A673 (cell line): ENCODE measurements around the gene S100A10.

Experiments
- CTCF ChIP-seq: fragments of 300-800, 200-600 bp; sonication (generic); conservative IDR thresholded peaks from 2 replicates; pipeline ENCODE4 v1.5.1; 2017; ENCODE audit warnings: low read depth, mild to moderate bottlenecking, antibody characterized with exemption, low read length, moderate library complexity, mixed read lengths
- EZH2 ChIP-seq: fragments of 200-600 bp; sonication (generic); IDR thresholded peaks from 2 replicates; pipeline ENCODE4 v1.6.1; 2017; ENCODE audit warnings: borderline replicate concordance, low read depth, mild to moderate bottlenecking, mixed read lengths, antibody characterized with exemption, low read length; ENCODE audit not compliant: poor library complexity, severe bottlenecking

GRCh38 chr1:151944126-151944856 lies 49.4 kb downstream of the S100A10 start:
- TF ChIP-seq CTCF (no peak), EZH2 (no peak)
